Testis (tissue), 2 donors: Measurements from ENCODE around the gene EXOSC3.
A peak's percentile ranks its signal among the peaks of the same experiment; 100 is the strongest.

Experiments
- CTCF ChIP-seq, 3 experiments: fragments of 450-650 bp in 2 of 3; fragments of 200-600 bp in 1 of 3; sonication (generic) in 1 of 3; IDR thresholded peaks; one replicate each; pipeline ENCODE4 v1.5.1; 2016 to 2019; ENCODE audit warnings: antibody characterized with exemption in 3 of 3, mild to moderate bottlenecking in 2 of 3, moderate library complexity in 1 of 3
- POLR2A ChIP-seq: fragments of 450-650 bp; IDR thresholded peaks from one replicate; pipeline ENCODE4 v1.6.1; 2017; ENCODE audit warnings: antibody characterized with exemption, mild to moderate bottlenecking, moderate library complexity

DNA sequence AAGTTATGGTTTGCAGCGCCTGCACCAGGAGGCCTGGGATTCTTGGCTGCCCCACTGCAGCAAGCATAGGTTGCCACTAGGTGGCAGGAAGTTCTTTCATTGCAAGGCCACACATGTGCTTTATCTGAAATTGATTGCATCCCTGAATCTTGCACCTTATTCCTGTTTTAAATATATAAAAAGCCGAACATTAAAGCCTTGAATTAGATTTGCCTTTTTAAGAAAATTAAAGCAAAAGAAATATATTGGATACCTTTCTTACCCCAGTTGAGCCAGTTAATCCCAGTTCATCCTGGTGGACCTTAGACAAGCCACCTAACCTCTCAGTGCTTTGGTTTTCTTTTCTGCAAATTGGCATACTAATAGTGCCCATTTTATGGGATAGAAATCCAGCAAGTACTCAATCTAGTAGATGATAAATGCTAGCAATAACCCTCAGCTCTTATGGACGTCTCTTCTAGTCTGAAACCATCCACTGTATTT is 37.6 kb downstream of the EXOSC3 start:
- peak; percentile 78 to 84 (median 81) for TF ChIP-seq CTCF (IDR thresholded peaks at IDR 0.05)
- no peak for TF ChIP-seq POLR2A
